Spleen (tissue), 11 donors: ENCODE data around the gene ADGRG1. TPM values are rescaled to one million over a fixed set of nuclear protein-coding genes. Genes with fewer than 3 reads are reported as not detected.
A peak's percentile ranks its signal among the peaks of the same experiment; 100 is the strongest.

Source experiments
- DNase-seq: peaks from one replicate; pipeline ENCODE4 v3.0.0-alpha.2; 2020
- H3K27ac ChIP-seq, 8 donors: fragments of 200-600 bp; sonication (generic) in 7 of 8; 1 replicate in 4 of 8; 2 replicates in 4 of 8; pipeline versions ENCODE4 v1.5.0 to v1.8.0; 2016 to 2021; ENCODE audit warnings: inconsistent platforms in 4 of 8, mild to moderate bottlenecking in 4 of 8, moderate library complexity in 1 of 8
- H3K27me3 ChIP-seq, 7 donors: fragments of 200-600 bp; sonication (generic) in 6 of 7; replicated peaks in 1 of 7; 1 replicate in 4 of 7; 2 replicates in 3 of 7; pipeline versions ENCODE4 v1.5.0 to v1.8.0; 2016 to 2021; ENCODE audit warnings: inconsistent platforms in 3 of 7, mild to moderate bottlenecking in 1 of 7
- H3K36me3 ChIP-seq, 6 donors: fragments of 200-600 bp; sonication (generic) in 5 of 6; 1 replicate in 4 of 6; 2 replicates in 2 of 6; pipeline versions ENCODE4 v1.5.0 to v1.8.0; 2016 to 2021; ENCODE audit warnings: inconsistent platforms in 2 of 6
- H3K4me1 ChIP-seq, 6 donors: fragments of 200-600 bp; sonication (generic) in 5 of 6; 1 replicate in 3 of 6; 2 replicates in 3 of 6; pipeline versions ENCODE4 v1.5.0 to v1.8.0; 2016 to 2021; ENCODE audit warnings: inconsistent platforms in 3 of 6
- H3K4me3 ChIP-seq, 8 donors: fragments of 200-600 bp; sonication (generic) in 7 of 8; 1 replicate in 4 of 8; 2 replicates in 4 of 8; pipeline versions ENCODE4 v1.5.0 to v1.8.0; 2016 to 2021; ENCODE audit warnings: inconsistent platforms in 4 of 8, mild to moderate bottlenecking in 4 of 8, moderate library complexity in 2 of 8
- H3K9me3 ChIP-seq, 8 donors: fragments of 200-600 bp; sonication (generic) in 7 of 8; 1 replicate in 4 of 8; 2 replicates in 4 of 8; pipeline versions ENCODE4 v1.5.0 to v1.8.0; 2016 to 2021; ENCODE audit warnings: inconsistent platforms in 4 of 8
- CTCF ChIP-seq, 11 experiments: fragments of 200-600 bp in 7 of 11; fragments of 450-650 bp in 4 of 11; sonication (generic) in 4 of 11; IDR thresholded peaks in 8 of 11; conservative IDR thresholded peaks in 3 of 11; 1 replicate in 7 of 11; 2 replicates in 4 of 11; pipeline versions ENCODE4 v1.4.0 to v1.8.0; 2016 to 2021; ENCODE audit warnings: antibody characterized with exemption in 11 of 11, inconsistent platforms in 4 of 11, mild to moderate bottlenecking in 1 of 11
- POLR2A ChIP-seq, 3 donors: fragments of 450-650 bp; IDR thresholded peaks; one replicate each; pipeline ENCODE4 v1.5.1; 2017; ENCODE audit warnings: antibody characterized with exemption in 3 of 3, mild to moderate bottlenecking in 1 of 3
- POLR2AphosphoS5 ChIP-seq, 3 donors: sonication (generic); formaldehyde crosslinking; IDR thresholded peaks; one replicate each; pipeline ENCODE4 v1.5.1; 2017; ENCODE audit warnings: antibody characterized with exemption in 3 of 3
- WGBS, 5 donors: extraction: QIAGEN DNeasy Blood & Tissue Kit in 3 of 5; methylation state at CpG; one replicate each; pipeline versions ENCODE4 v1.1.5 to v1.1.7; 2013 to 2018; 5-methylcytosine and 5-hydroxymethylcytosine counted together
- intact Hi-C: fragments of 100-400 bp; cut with DNase I; formaldehyde crosslinking; loops from one replicate; pipeline ENCODE4 v1.15.0; 2023; ENCODE audit warnings: low total_unique reads
- polyA plus RNA-seq, 3 donors: library from polyadenylated mRNA; stranded (reverse); fragments of 200-250 nt; gene quantifications; one replicate each; pipeline ENCODE4 v1.2.1, GENCODE V29; 2013
- total RNA-seq, 7 donors: library from RNA; depleted of rRNA in 3 of 7; stranded (reverse); fragments of >200 nt in 3 of 7; fragmentation: NEBNext Ultra II Directional in 4 of 7; extraction: Animal tissue kit (Norgen Biotek cat#: 25700) in 4 of 7; gene quantifications; one replicate each; pipeline versions ENCODE4 v1.1.0 to v1.2.1, GENCODE V29; 2016 to 2021
- donor health status: healthy with polysubstance abuse.
- donor health status: DM: no; HTN: no; CAD: no; lungs with moderate emphysema.
- donor health status: DM: no; HTN: no; CAD: no.
- donor health status: Bipolar disorder and iron deficiency.
- donor health status: healthy.
- donor health status: DM: no; HTN: no; CAD: no.
- donor health status: DM: yes; HTN: yes; CAD: no.

The ADGRG1 gene
- total and polyA plus RNA-seq, 10 donors = 1.0 to 23.7 (median 8.2) TPM

GRCh38 chr16:57610611-57611010, 17.8 kb upstream of the ADGRG1 start:
- Histone ChIP-seq H3K4me1 (peaks cover 0 to 25% (median 16%) of the 10 kb centered on the region in 6 donors), H3K4me3 (no peak overlapping the region), H3K9me3 (no peaks in the 10 kb centered on the region), H3K27me3 (no peaks in the 10 kb centered on the region), H3K27ac (peak overlapping the region in 5 of 8 donors; percentile 54 to 78 (median 77)), H3K36me3 (no peaks in the 10 kb centered on the region)
- no peak for TF ChIP-seq POLR2A (IDR thresholded peaks at IDR 0.05)
- no peak for TF ChIP-seq CTCF (IDR thresholded peaks at IDR 0.05 in 8 of 11, conservative IDR thresholded peaks at IDR 0.05 in 3 of 11)
- TF ChIP-seq POLR2AphosphoS5 (IDR thresholded peaks at IDR 0.05) = no peak
- 79 to 90% (median 85%) methylated on average over 4 of the region's 4 CpGs for WGBS, 5 donors
- DNase-seq = peak; percentile 49
- intact Hi-C loops = no loop called here

GRCh38 chr16:57611181-57611580, 17.2 kb upstream of the ADGRG1 start:
- TF ChIP-seq POLR2A (IDR thresholded peaks at IDR 0.05) (no peak), CTCF (IDR thresholded peaks at IDR 0.05 in 8 of 11, conservative IDR thresholded peaks at IDR 0.05 in 3 of 11) (no peak), POLR2AphosphoS5 (IDR thresholded peaks at IDR 0.05) (no peak)
- Histone ChIP-seq H3K4me1 (peaks cover 0 to 25% (median 16%) of the 10 kb centered on the region in 6 donors), H3K36me3 (no peaks in the 10 kb centered on the region), H3K9me3 (no peaks in the 10 kb centered on the region), H3K27ac (peak overlapping the region in 4 of 8 donors; percentile 76 to 78 (median 77)), H3K4me3 (no peak overlapping the region), H3K27me3 (no peaks in the 10 kb centered on the region)
- WGBS, 5 donors = 64 to 82% (median 70%) methylated on average over 3 of the region's 3 CpGs
- intact Hi-C loops = no loop called here
- DNase-seq = no peak

- DNase-seq = no peak
- 85 to 91% (median 88%) methylated on average over 4 of the region's 4 CpGs for WGBS, 5 donors
- Histone ChIP-seq H3K9me3 (no peaks in the 10 kb centered on the region), H3K36me3 (no peaks in the 10 kb centered on the region), H3K27me3 (no peaks in the 10 kb centered on the region), H3K4me3 (no peak overlapping the region), H3K27ac (peak overlapping the region in 2 of 8 donors; percentile 7 to 77), H3K4me1 (peaks cover 0 to 25% (median 14%) of the 10 kb centered on the region in 6 donors)
- intact Hi-C loops = no loop called here
- no peak for TF ChIP-seq POLR2AphosphoS5 (IDR thresholded peaks at IDR 0.05)
- no peak for TF ChIP-seq POLR2A (IDR thresholded peaks at IDR 0.05)
- TF ChIP-seq CTCF (IDR thresholded peaks at IDR 0.05 in 8 of 11, conservative IDR thresholded peaks at IDR 0.05 in 3 of 11) = no peak
These were observed 16.7 kb upstream of the ADGRG1 start for GRCh38 chr16:57611706-57612105.

- Histone ChIP-seq H3K9me3 (no peaks in the 10 kb centered on the region), H3K4me1 (peaks cover 0 to 25% (median 14%) of the 10 kb centered on the region in 6 donors), H3K36me3 (no peaks in the 10 kb centered on the region), H3K4me3 (no peak overlapping the region), H3K27ac (no peak overlapping the region), H3K27me3 (no peaks in the 10 kb centered on the region)
- WGBS, 5 donors = 88 to 91% (median 90%) methylated on average over 8 of the region's 8 CpGs
- intact Hi-C loops = no loop called here
- no peak for TF ChIP-seq POLR2A (IDR thresholded peaks at IDR 0.05)
- TF ChIP-seq CTCF (IDR thresholded peaks at IDR 0.05 in 8 of 11, conservative IDR thresholded peaks at IDR 0.05 in 3 of 11) = no peak
- no peak for TF ChIP-seq POLR2AphosphoS5 (IDR thresholded peaks at IDR 0.05)
- DNase-seq = peak; percentile 60
These were observed 15.9 kb upstream of the ADGRG1 start for GRCh38 chr16:57612494-57612893.
